Measurements from ENCODE around the gene TMEM74B. TPM values are rescaled to one million over a fixed set of nuclear protein-coding genes. Genes with fewer than 3 reads are reported as not detected.

The TMEM74B gene
- total and polyA plus RNA-seq, 12 donors: 1.5 to 17.5 (median 2.4) TPM

GRCh38 chr20:1163105-1163504 is 21.7 kb downstream of the TMEM74B start:
- DNase-seq: no peak
- no peak for ATAC-seq
- intact Hi-C loops (cut with DNase I): no loop called here
- Histone ChIP-seq H3K27me3 (no peaks in the 10 kb centered on the region), H3K4me1 (peaks cover 0 to 24% (median 6%) of the 10 kb centered on the region in 9 donors), H3K9me3 (no peaks in the 10 kb centered on the region), H3K4me3 (no peak overlapping the region), H3K36me3 (peaks cover 0 to 97% (median 46%) of the 10 kb centered on the region in 9 donors), H3K27ac (peak overlapping the region in 1 of 10 donors; percentile 39)
- TF ChIP-seq CTCF (IDR thresholded peaks at IDR 0.05): no peak
- 93 to 98% methylated on average over 6 of the region's 6 CpGs for WGBS, 2 donors

- ATAC-seq (no peak), DNase-seq (no peak)
- no peak for TF ChIP-seq CTCF (IDR thresholded peaks at IDR 0.05)
- Histone ChIP-seq H3K4me3 (no peak overlapping the region), H3K27ac (no peak overlapping the region), H3K36me3 (peaks cover 0 to 94% (median 32%) of the 10 kb centered on the region in 9 donors), H3K27me3 (no peaks in the 10 kb centered on the region), H3K4me1 (peaks cover 0 to 24% (median 5%) of the 10 kb centered on the region in 9 donors), H3K9me3 (peaks cover 0 to 8% (median 0%) of the 10 kb centered on the region in 11 donors)
- intact Hi-C loops (cut with DNase I): no loop called here
- WGBS, 2 donors: 98 to 99% methylated on average over 12 of the region's 12 CpGs
Measured at GRCh38 chr20:1160991-1161390, 23.8 kb downstream of the TMEM74B start.

GRCh38 chr20:1160496-1160895 is 24.3 kb downstream of the TMEM74B start:
- Histone ChIP-seq H3K27ac (no peak overlapping the region), H3K4me1 (peaks cover 0 to 24% (median under 1%) of the 10 kb centered on the region in 9 donors), H3K36me3 (peaks cover 0 to 94% (median 27%) of the 10 kb centered on the region in 9 donors), H3K27me3 (no peaks in the 10 kb centered on the region), H3K9me3 (peaks cover 0 to 11% (median 0%) of the 10 kb centered on the region in 11 donors), H3K4me3 (no peak overlapping the region)
- intact Hi-C loops (cut with DNase I): no loop called here
- ATAC-seq (no peak), DNase-seq (no peak)
- TF ChIP-seq CTCF (IDR thresholded peaks at IDR 0.05): no peak
- WGBS, 2 donors: 95 to 98% methylated on average over 10 of the region's 10 CpGs

- intact Hi-C loops (cut with DNase I): no loop called here
- no peak for TF ChIP-seq CTCF (IDR thresholded peaks at IDR 0.05)
- no peak for DNase-seq
Measured at GRCh38 chr20:1155342-1155741, 29.4 kb downstream of the TMEM74B start.

More at GRCh38 chr20:1155342-1155741, 29.4 kb downstream of the TMEM74B start:
- Histone ChIP-seq H3K4me3 (no peak overlapping the region), H3K4me1 (peaks cover 0 to 7% (median 0%) of the 10 kb centered on the region in 9 donors), H3K27ac (no peak overlapping the region), H3K36me3 (peaks cover 0 to 89% (median 13%) of the 10 kb centered on the region in 9 donors), H3K27me3 (no peaks in the 10 kb centered on the region), H3K9me3 (peaks cover 0 to 13% (median 0%) of the 10 kb centered on the region in 11 donors)
- no peak for ATAC-seq
- WGBS, 2 donors: 98% methylated on average over 3 of the region's 3 CpGs
